Panc1 (cell line): ENCODE measurements around the gene GALT. TPM values are rescaled to one million over a fixed set of nuclear protein-coding genes. Genes with fewer than 3 reads are reported as not detected.

Experiments used
- ATAC-seq: fragments of 200-7000 bp; cut with Tn5 transposase; 2 replicates; pipeline ENCODE4 v1.9.1; 2020; ENCODE audit warnings: mild to moderate bottlenecking, moderate library complexity
- BruUV-seq: library from RNA; stranded (reverse); fragments of 400-500 nt; replicated peaks from 2 replicates; lab custom pipeline; 2021; lab: Mats Ljungman, UMichigan
- CTCF ChIA-PET: fragments of 300-600 bp; sonication (Branson Sonifier 250); formaldehyde crosslinking; loops from one replicate; lab custom pipeline; 2022; ENCODE audit warnings: antibody characterized with exemption; lab: Charles Lee
- POLR2A ChIA-PET: fragments of 300-600 bp; sonication (Branson Sonifier 250); formaldehyde crosslinking; loops from one replicate; lab custom pipeline; 2022; ENCODE audit warnings: antibody characterized with exemption; lab: Charles Lee
- DNase-seq: peaks from one replicate; pipeline ENCODE4 v3.0.0-alpha.2; 2010; ENCODE audit warnings: low read depth, low spot score
- H3K27ac ChIP-seq: 2 replicates; pipeline ENCODE4 v1.5.1; 2011; ENCODE audit warnings: mild to moderate bottlenecking, low read length, inconsistent platforms
- H3K27me3 ChIP-seq: fragments of 200-500 bp; sonication (Bioruptor generic); 2 replicates; pipeline ENCODE4 v1.6.0; 2014; ENCODE audit warnings: low read length, inconsistent platforms; ENCODE audit not compliant: control insufficient read depth, insufficient read depth
- H3K36me3 ChIP-seq: fragments of 200-500 bp; sonication (Bioruptor generic); 2 replicates; pipeline ENCODE4 v1.5.1; 2014; ENCODE audit warnings: inconsistent platforms, mild to moderate bottlenecking, low read length, moderate library complexity; ENCODE audit not compliant: control insufficient read depth, insufficient read depth
- H3K4me1 ChIP-seq: 2 replicates; pipeline ENCODE4 v1.5.1; 2011; ENCODE audit warnings: inconsistent platforms, mild to moderate bottlenecking, low read length, moderate library complexity; ENCODE audit not compliant: control insufficient read depth, insufficient read depth
- H3K4me3 ChIP-seq, 2 experiments: 2 replicates each; pipeline ENCODE4 v1.5.1; 2011 to 2012; ENCODE audit warnings: low read depth in 2 of 2, low read length in 2 of 2, mild to moderate bottlenecking in 2 of 2, inconsistent platforms in 1 of 2, moderate library complexity in 1 of 2
- H3K9me3 ChIP-seq: fragments of 200-500 bp; sonication (Bioruptor generic); 2 replicates; pipeline ENCODE4 v1.5.1; 2014; ENCODE audit warnings: low read depth, mild to moderate bottlenecking, inconsistent platforms, low read length, moderate library complexity; ENCODE audit not compliant: control insufficient read depth, insufficient read depth
- CTCF ChIP-seq: fragments of 450-650 bp; IDR thresholded peaks from 2 replicates; pipeline ENCODE4 v1.5.1; 2017; ENCODE audit warnings: mild to moderate bottlenecking
- POLR2AphosphoS5 ChIP-seq: IDR thresholded peaks from 2 replicates; pipeline ENCODE4 v1.6.1; 2012; ENCODE audit warnings: mild to moderate bottlenecking, low read depth, low read length, moderate library complexity
- REST ChIP-seq, 2 experiments: IDR thresholded peaks; 2 replicates each; pipeline ENCODE4 v1.6.1; 2011 to 2012; ENCODE audit warnings: low read depth in 2 of 2, control low read depth in 1 of 2, low read length in 1 of 2, mild to moderate bottlenecking in 1 of 2, moderate library complexity in 1 of 2; ENCODE audit not compliant: insufficient read depth in 1 of 2
- SIN3A ChIP-seq: IDR thresholded peaks from 2 replicates; pipeline ENCODE4 v1.6.1; 2012; ENCODE audit warnings: low read depth, mild to moderate bottlenecking, low read length, moderate library complexity, borderline replicate concordance; ENCODE audit not compliant: insufficient read depth
- TCF7L2 ChIP-seq: IDR thresholded peaks from 2 replicates; pipeline ENCODE4 v1.6.1; 2011; ENCODE audit warnings: mild to moderate bottlenecking, low read depth, low read length, inconsistent platforms
- in situ Hi-C: cut with HindIII; loops from 2 replicates; pipeline ENCODE4 v1.10.0; 2016; ENCODE audit warnings: low sequenced_read_pairs, low pct_unique_long_range_greater_than_20kb
- intact Hi-C: fragments of 100-400 bp; cut with micrococcal nuclease; formaldehyde crosslinking; loops from one replicate; pipeline ENCODE4 v1.10.0; 2022; ENCODE audit not compliant: unreplicated experiment
- total RNA-seq: library from RNA; stranded (reverse); gene quantifications from one replicate; pipeline ENCODE4 v1.2.1, GENCODE V29; 2021; ENCODE audit not compliant: unreplicated experiment

GALT gene
- total RNA-seq, 1 experiment from 2014 or later, result 42.5 TPM

- DNase-seq (no peak), ATAC-seq (no peak)
- no peaks in the 10 kb centered on the region for H3K27me3 ChIP-seq
- H3K27ac ChIP-seq, result no peak overlapping the region
- in situ Hi-C loops, result no loop called here
- TF ChIP-seq REST (IDR thresholded peaks at IDR 0.05; ENCODE audit: insufficient read depth in 1 of 2, low read depth in 2 of 2, low read length in 1 of 2) (no peak), CTCF (no peak), SIN3A (no peak), TCF7L2 (no peak), POLR2AphosphoS5 (no peak)
- H3K4me1 ChIP-seq, result peaks cover 13% of the 10 kb centered on the region
- no TSS peak for BruUV-seq
- POLR2A ChIA-PET, result interaction anchor here (0.7 kb wide), 1 partner anchor 23 kb away, joined by 9 read pairs; no protein-coding TSS in a partner anchor
- CTCF ChIA-PET, result no interaction called here
- no peaks in the 10 kb centered on the region for H3K9me3 ChIP-seq
- intact Hi-C loops, result no loop called here
- no peaks in the 10 kb centered on the region for H3K36me3 ChIP-seq
- H3K4me3 ChIP-seq, result no peak overlapping the region
Observed at GRCh38 chr9:34635556-34635955, 10.9 kb upstream of the GALT start.

- H3K4me3 ChIP-seq, result peak overlapping the region; percentile 70 to 94
- DNase-seq (no peak), ATAC-seq (no peak; the same call in 1 of the 2 replicates)
- no TSS peak for BruUV-seq
- H3K27me3 ChIP-seq, result no peaks in the 10 kb centered on the region
- peaks cover 13% of the 10 kb centered on the region for H3K4me1 ChIP-seq
- POLR2A ChIA-PET, result interaction anchor here (0.6 to 1.7 kb wide), 2 partner anchors 8 to 28 kb away, joined by 4 to 5 read pairs; no protein-coding TSS in a partner anchor
- H3K27ac ChIP-seq, result peak overlapping the region; percentile 98
- TF ChIP-seq CTCF, result no peak
- no peak for TF ChIP-seq REST (IDR thresholded peaks at IDR 0.05; ENCODE audit: insufficient read depth in 1 of 2, low read depth in 2 of 2, low read length in 1 of 2)
- TF ChIP-seq POLR2AphosphoS5, result no peak
- no peak for TF ChIP-seq SIN3A
- TF ChIP-seq TCF7L2, result no peak
- no peaks in the 10 kb centered on the region for H3K9me3 ChIP-seq
- no peaks in the 10 kb centered on the region for H3K36me3 ChIP-seq
- in situ Hi-C loops (no loop called here), intact Hi-C loops (no loop called here)
- CTCF ChIA-PET, result interaction anchor here (0.6 to 1.1 kb wide), 2 partner anchors 10 to 268 kb away, joined by 4 to 5 read pairs; partner anchors contain the start of gene GALT
Observed at GRCh38 chr9:34636791-34637355, 9.6 kb upstream of the GALT start.
